Thyroid gland (tissue), 4 donors: Measurements from ENCODE around the gene CWC27.

Experiments used
- POLR2A ChIP-seq, 2 donors: fragments of 450-650 bp; IDR thresholded peaks; one replicate each; pipeline ENCODE4 v1.6.1; 2017; ENCODE audit warnings: antibody characterized with exemption in 2 of 2, mild to moderate bottlenecking in 2 of 2, moderate library complexity in 1 of 2
- TF ChIP-seq, protein P1 (sequence below), 6 experiments: fragments of 200-600 bp in 3 of 6; fragments of 450-650 bp in 3 of 6; sonication (generic) in 3 of 6; IDR thresholded peaks; one replicate each; pipeline ENCODE4 v1.5.1; 2016 to 2019; ENCODE audit warnings: antibody characterized with exemption in 6 of 6, mild to moderate bottlenecking in 2 of 6, inconsistent platforms in 1 of 6, moderate library complexity in 1 of 6

GRCh38 chr5:65047225-65047624, 278.5 kb downstream of the CWC27 start:
- TF ChIP-seq POLR2A (IDR thresholded peaks at IDR 0.05) = no peak
- TF ChIP-seq, protein P1, sequence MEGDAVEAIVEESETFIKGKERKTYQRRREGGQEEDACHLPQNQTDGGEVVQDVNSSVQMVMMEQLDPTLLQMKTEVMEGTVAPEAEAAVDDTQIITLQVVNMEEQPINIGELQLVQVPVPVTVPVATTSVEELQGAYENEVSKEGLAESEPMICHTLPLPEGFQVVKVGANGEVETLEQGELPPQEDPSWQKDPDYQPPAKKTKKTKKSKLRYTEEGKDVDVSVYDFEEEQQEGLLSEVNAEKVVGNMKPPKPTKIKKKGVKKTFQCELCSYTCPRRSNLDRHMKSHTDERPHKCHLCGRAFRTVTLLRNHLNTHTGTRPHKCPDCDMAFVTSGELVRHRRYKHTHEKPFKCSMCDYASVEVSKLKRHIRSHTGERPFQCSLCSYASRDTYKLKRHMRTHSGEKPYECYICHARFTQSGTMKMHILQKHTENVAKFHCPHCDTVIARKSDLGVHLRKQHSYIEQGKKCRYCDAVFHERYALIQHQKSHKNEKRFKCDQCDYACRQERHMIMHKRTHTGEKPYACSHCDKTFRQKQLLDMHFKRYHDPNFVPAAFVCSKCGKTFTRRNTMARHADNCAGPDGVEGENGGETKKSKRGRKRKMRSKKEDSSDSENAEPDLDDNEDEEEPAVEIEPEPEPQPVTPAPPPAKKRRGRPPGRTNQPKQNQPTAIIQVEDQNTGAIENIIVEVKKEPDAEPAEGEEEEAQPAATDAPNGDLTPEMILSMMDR (IDR thresholded peaks at IDR 0.05) = no peak
